Measurements from ENCODE around the gene NEMP2. TPM values are rescaled to one million over a fixed set of nuclear protein-coding genes. Genes with fewer than 3 reads are reported as not detected.

NEMP2 gene
- total and polyA plus RNA-seq, 2 of the 8 experiments (the other 6 are each of a cell fraction or from before 2014, with no cell fraction given), result 3.1 to 5.3 TPM

GRCh38 chr2:190456833-190457232 is 77.7 kb downstream of the NEMP2 start:
- H3K4me3 ChIP-seq (ENCODE audit: extremely low read depth in 1 of 4, insufficient read depth in 2 of 4, low read depth in 3 of 4, low read length in 4 of 4), result no peak overlapping the region
- H2AFZ ChIP-seq (ENCODE audit: low read length), result no peak overlapping the region
- no peak overlapping the region for H4K8ac ChIP-seq (ENCODE audit: extremely low read depth, insufficient read depth, low read length)
- H3K9ac ChIP-seq (replicated peaks in 1 of 4; ENCODE audit: extremely low read depth in 1 of 4, low read depth in 3 of 4, low read length in 3 of 4), result no peak overlapping the region
- no peak overlapping the region for H3K23ac ChIP-seq (ENCODE audit: insufficient read length)
- H3K79me1 ChIP-seq (ENCODE audit: low read depth, low read length), result no peaks in the 10 kb centered on the region
- H3K36me3 ChIP-seq (ENCODE audit: control insufficient read depth in 2 of 4, insufficient read depth in 4 of 4, low read length in 3 of 4), result no peaks in the 10 kb centered on the region
- no peak overlapping the region for H2BK120ac ChIP-seq (replicated peaks; ENCODE audit: low read depth, low read length)
- H3K56ac ChIP-seq (replicated peaks; ENCODE audit: insufficient read length, low read depth, low read length), result no peak overlapping the region
- H4K5ac ChIP-seq (ENCODE audit: insufficient read length, low read depth, low read length), result no peak overlapping the region
- no peak overlapping the region for H3K4me2 ChIP-seq (ENCODE audit: insufficient read depth in 1 of 2, low read depth in 2 of 2, low read length in 2 of 2)
- H2BK15ac ChIP-seq (ENCODE audit: low read length), result no peak overlapping the region
- H3K4ac ChIP-seq (replicated peaks; ENCODE audit: insufficient read length, low read depth, low read length), result no peak overlapping the region
- no peak overlapping the region for H2BK20ac ChIP-seq (ENCODE audit: low read length)
- no peaks in the 10 kb centered on the region for H3K23me2 ChIP-seq (ENCODE audit: low read depth, low read length)
- no peak overlapping the region for H3K14ac ChIP-seq (ENCODE audit: insufficient read length)
- ChIA-PET CTCF (ENCODE audit: partially characterized antibody) (no interaction called here), POLR2A (ENCODE audit: partially characterized antibody) (no interaction called here)
- FAIRE-seq (no peak), DNase-seq (ENCODE audit: low read depth in 1 of 2, low spot score in 2 of 2) (no peak)
- H2AK5ac ChIP-seq (ENCODE audit: low read depth, low read length), result no peak overlapping the region
- H3K9me3 ChIP-seq (ENCODE audit: insufficient read depth in 2 of 2, low read depth in 1 of 2, low read length in 1 of 2), result no peaks in the 10 kb centered on the region
- no peak overlapping the region for H2BK12ac ChIP-seq (ENCODE audit: low read depth, low read length)
- H3K27me3 ChIP-seq (replicated peaks in 1 of 4; ENCODE audit: control insufficient read depth in 3 of 4, extremely low read depth in 1 of 4, insufficient read depth in 3 of 4, low read length in 3 of 4), result no peaks in the 10 kb centered on the region
- H2BK5ac ChIP-seq (ENCODE audit: low read depth, low read length), result no peak overlapping the region
- H3K79me2 ChIP-seq (ENCODE audit: control insufficient read depth in 1 of 2, insufficient read depth in 2 of 2, low read length in 2 of 2), result no peaks in the 10 kb centered on the region
- no peaks in the 10 kb centered on the region for H3K4me1 ChIP-seq (replicated peaks in 1 of 4; ENCODE audit: control insufficient read depth in 3 of 4, insufficient read depth in 4 of 4, low read length in 3 of 4)
- no peak overlapping the region for H3K18ac ChIP-seq (ENCODE audit: extremely low read depth, low read length)
- no peak overlapping the region for H3K27ac ChIP-seq (ENCODE audit: low read depth, low read length)
- WGBS, 2 experiments (ENCODE audit: extremely low coverage in 1 of 2, insufficient coverage in 1 of 2, insufficient read length in 1 of 2, insufficient replicate concordance in 2 of 2, low coverage in 1 of 2, low lambda C conversion rate in 2 of 2, missing lambda C conversion rate in 1 of 2), result 80% methylated on average over 7 of the region's 7 CpGs; no CpG with 5 or more reads in 1 of the 2 experiments
- H4K20me1 ChIP-seq (replicated peaks in 1 of 2; ENCODE audit: control insufficient read depth in 1 of 2, insufficient read depth in 2 of 2, low read length in 2 of 2), result no peaks in the 10 kb centered on the region
- no peak overlapping the region for H4K91ac ChIP-seq (replicated peaks; ENCODE audit: insufficient read length, low read length)
- TF ChIP-seq SIX5 (IDR thresholded peaks at IDR 0.05; ENCODE audit: low read depth, low read length), result no peak
- TF ChIP-seq EGR1 (IDR thresholded peaks at IDR 0.05; ENCODE audit: borderline replicate concordance, low read depth, low read length), result no peak
- no peak for TF ChIP-seq PHF8 (conservative IDR thresholded peaks at IDR 0.05; ENCODE audit: low read depth, low read length)
- no peak for TF ChIP-seq EZH2 (IDR thresholded peaks at IDR 0.05; ENCODE audit: low read depth, low read length, severe bottlenecking)
- TF ChIP-seq EP300 (IDR thresholded peaks at IDR 0.05; ENCODE audit: borderline replicate concordance in 1 of 2, low read depth in 2 of 2, low read length in 2 of 2), result no peak
- TF ChIP-seq NRF1 (IDR thresholded peaks at IDR 0.05; ENCODE audit: low read depth, low read length), result no peak
- TF ChIP-seq RXRA (IDR thresholded peaks at IDR 0.05; ENCODE audit: insufficient read depth, low read depth, low read length), result no peak
- TF ChIP-seq TBP (IDR thresholded peaks at IDR 0.05; ENCODE audit: low read depth, low read length), result no peak
- TF ChIP-seq CHD2 (IDR thresholded peaks at IDR 0.05; ENCODE audit: low read length), result no peak
- no peak for TF ChIP-seq TAF7 (optimal IDR thresholded peaks at IDR 0.05; ENCODE audit: borderline replicate concordance, low read depth, low read length)
- no peak for TF ChIP-seq SP4 (IDR thresholded peaks at IDR 0.05; ENCODE audit: low read length)
- TF ChIP-seq BACH1 (IDR thresholded peaks at IDR 0.05; ENCODE audit: low read length), result no peak
- no peak for TF ChIP-seq MAX (IDR thresholded peaks at IDR 0.05)
- TF ChIP-seq KDM5A (IDR thresholded peaks at IDR 0.05; ENCODE audit: low read length), result no peak
- no peak for TF ChIP-seq SRF (IDR thresholded peaks at IDR 0.05; ENCODE audit: low read depth, low read length)
- no peak for TF ChIP-seq TCF12 (IDR thresholded peaks at IDR 0.05; ENCODE audit: low read depth, low read length)

Data from H1 (cell line).